Measurements from ENCODE around the gene AGFG2.
A peak's percentile ranks its signal among the peaks of the same experiment; 100 is the strongest.

Gene AGFG2

GRCh38 chr7:100588438-100588837, 49.4 kb downstream of the AGFG2 start:
- no peak for DNase-seq

- no peak for DNase-seq
Observed at GRCh38 chr7:100589341-100589947, 50.4 kb downstream of the AGFG2 start.

GRCh38 chr7:100590077-100590737, 51.2 kb downstream of the AGFG2 start:
- no peak for DNase-seq

GRCh38 chr7:100591596-100591995, 52.6 kb downstream of the AGFG2 start:
- DNase-seq: no peak

- DNase-seq: no peak
Observed at GRCh38 chr7:100595188-100595587, 56.2 kb downstream of the AGFG2 start.

- no peak for DNase-seq
Observed at GRCh38 chr7:100598425-100598824, 59.4 kb downstream of the AGFG2 start.

GRCh38 chr7:100599911-100600729, 61.1 kb downstream of the AGFG2 start:
- DNase-seq: no peak

GRCh38 chr7:100600730-100601038, 61.7 kb downstream of the AGFG2 start:
- no peak for DNase-seq

- no peak for DNase-seq
Observed at GRCh38 chr7:100602889-100603725, 64.1 kb downstream of the AGFG2 start.

- no peak for DNase-seq
Observed at GRCh38 chr7:100603726-100604027, 64.7 kb downstream of the AGFG2 start.

- DNase-seq: peak; percentile 72
Observed at GRCh38 chr7:100604028-100604975, 65.3 kb downstream of the AGFG2 start.

- peak; percentile 61 for DNase-seq
Observed at GRCh38 chr7:100604976-100605911, 66.2 kb downstream of the AGFG2 start.

- no peak for DNase-seq
Observed at GRCh38 chr7:100606313-100606712, 67.3 kb downstream of the AGFG2 start.

- no peak for DNase-seq
Observed at GRCh38 chr7:100607111-100607510, 68.1 kb downstream of the AGFG2 start.

- DNase-seq: no peak
Observed at GRCh38 chr7:100609958-100610357, 71.0 kb downstream of the AGFG2 start.

- DNase-seq: peak; percentile 99
Observed at GRCh38 chr7:100611983-100612729, 73.2 kb downstream of the AGFG2 start, which contains the start of gene MOSPD3. MOSPD3 (plus strand) TSS chr7:100612540; CDS start chr7:100612792, 252 bp downstream.

GRCh38 chr7:100612730-100613390, 73.9 kb downstream of the AGFG2 start:
- DNase-seq: peak; percentile 23

GRCh38 chr7:100613412-100614175, 74.6 kb downstream of the AGFG2 start:
- DNase-seq: no peak

All from activated CD4-positive, alpha-beta T cell treated with anti-CD3 and anti-CD28 coated beads for 48 hours (primary cell).